Measurements from ENCODE around the gene TNFRSF21. TPM values are rescaled to one million over a fixed set of nuclear protein-coding genes. Genes with fewer than 3 reads are reported as not detected.

The TNFRSF21 gene
- total RNA-seq, 2 experiments from 2014 or later: 2.3 to 2.5 TPM

DNA sequence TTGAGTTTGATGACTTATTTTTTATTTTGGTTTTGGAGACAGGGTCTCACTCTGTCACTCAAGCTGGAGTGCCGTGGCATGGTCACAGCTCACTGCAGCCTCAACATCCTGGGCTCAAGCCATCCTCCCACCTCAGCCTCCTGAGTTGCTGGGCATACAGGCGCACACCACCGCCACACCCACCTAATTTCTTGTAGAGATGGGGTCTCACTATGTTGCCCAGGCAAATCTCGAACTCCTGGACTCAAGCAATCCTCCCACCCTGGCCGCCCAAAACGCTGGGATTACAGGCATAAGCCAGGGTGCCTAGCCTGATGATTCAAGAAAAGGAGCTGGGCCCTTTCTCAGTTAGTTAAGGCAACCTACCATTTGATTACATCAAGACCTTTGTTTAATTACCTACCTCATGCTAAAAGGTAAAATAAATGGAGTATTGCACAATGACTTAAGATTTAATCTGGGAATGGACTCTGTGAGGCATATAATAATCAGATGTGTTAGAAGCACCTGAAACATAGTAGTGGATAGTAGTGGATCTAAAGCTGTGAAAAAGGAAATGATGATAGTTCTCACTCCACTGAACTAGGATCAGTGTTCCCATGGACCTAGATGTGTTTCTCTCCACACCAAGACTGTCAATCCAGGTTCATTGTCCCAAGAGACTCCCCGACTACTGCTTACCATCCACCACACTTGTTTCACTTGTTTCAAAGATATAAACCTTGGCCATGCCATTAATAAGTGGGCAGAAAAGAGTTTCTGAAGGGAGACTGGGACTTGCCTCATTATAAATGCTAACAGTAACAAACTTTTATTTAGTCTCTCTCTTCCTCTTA lies 2.1 kb downstream of the TNFRSF21 start:
- peaks cover 32% of the 10 kb centered on the region for H3K27me3 Mint-ChIP-seq

GRCh38 chr6:47306887-47307286 lies 2.8 kb downstream of the TNFRSF21 start:
- TF ChIP-seq, protein P1, sequence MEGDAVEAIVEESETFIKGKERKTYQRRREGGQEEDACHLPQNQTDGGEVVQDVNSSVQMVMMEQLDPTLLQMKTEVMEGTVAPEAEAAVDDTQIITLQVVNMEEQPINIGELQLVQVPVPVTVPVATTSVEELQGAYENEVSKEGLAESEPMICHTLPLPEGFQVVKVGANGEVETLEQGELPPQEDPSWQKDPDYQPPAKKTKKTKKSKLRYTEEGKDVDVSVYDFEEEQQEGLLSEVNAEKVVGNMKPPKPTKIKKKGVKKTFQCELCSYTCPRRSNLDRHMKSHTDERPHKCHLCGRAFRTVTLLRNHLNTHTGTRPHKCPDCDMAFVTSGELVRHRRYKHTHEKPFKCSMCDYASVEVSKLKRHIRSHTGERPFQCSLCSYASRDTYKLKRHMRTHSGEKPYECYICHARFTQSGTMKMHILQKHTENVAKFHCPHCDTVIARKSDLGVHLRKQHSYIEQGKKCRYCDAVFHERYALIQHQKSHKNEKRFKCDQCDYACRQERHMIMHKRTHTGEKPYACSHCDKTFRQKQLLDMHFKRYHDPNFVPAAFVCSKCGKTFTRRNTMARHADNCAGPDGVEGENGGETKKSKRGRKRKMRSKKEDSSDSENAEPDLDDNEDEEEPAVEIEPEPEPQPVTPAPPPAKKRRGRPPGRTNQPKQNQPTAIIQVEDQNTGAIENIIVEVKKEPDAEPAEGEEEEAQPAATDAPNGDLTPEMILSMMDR (IDR thresholded peaks at IDR 0.05): no peak
- Mint-ChIP-seq H3K36me3 (ENCODE audit: low read depth) (no peaks in the 10 kb centered on the region), H3K4me3 (no peak overlapping the region), H3K9me3 (no peaks in the 10 kb centered on the region), H3K27ac (no peak overlapping the region), H3K4me1 (ENCODE audit: low read depth) (peaks cover 8% of the 10 kb centered on the region), H3K27me3 (peaks cover 30% of the 10 kb centered on the region)
- no peak for ATAC-seq
- CTCF ChIA-PET: interaction anchor here (0.9 to 3.4 kb wide), 5 partner anchors 209 to 450 kb away, joined by 3 to 37 read pairs (median 4); no protein-coding TSS in a partner anchor
- intact Hi-C loops (cut with micrococcal nuclease): loop anchor here (5.0 kb wide), 1 partner anchor 460 kb away; no protein-coding TSS in a partner anchor
- no peak for DNase-seq
- POLR2A ChIA-PET: interaction anchor here (0.7 kb wide), 1 partner anchor 415 kb away, joined by 3 read pairs; no protein-coding TSS in a partner anchor

More for the DNA sequence above, 2.1 kb downstream of the TNFRSF21 start:
- ChIA-PET POLR2A (interaction anchor here (0.7 kb wide), 1 partner anchor 416 kb away, joined by 3 read pairs; no protein-coding TSS in a partner anchor), CTCF (interaction anchor here (1.0 to 3.4 kb wide), 3 partner anchors 211 to 459 kb away, joined by 3 to 37 read pairs (median 3); no protein-coding TSS in a partner anchor)
- Mint-ChIP-seq H3K4me1 (ENCODE audit: low read depth) (peaks cover 8% of the 10 kb centered on the region), H3K36me3 (ENCODE audit: low read depth) (no peaks in the 10 kb centered on the region), H3K27ac (no peak overlapping the region), H3K9me3 (no peaks in the 10 kb centered on the region), H3K4me3 (peak overlapping the region; percentile 71)
- ATAC-seq: no peak
- no peak for DNase-seq
- intact Hi-C loops (cut with micrococcal nuclease): loop anchor here (5.0 kb wide), 1 partner anchor 460 kb away; no protein-coding TSS in a partner anchor
- TF ChIP-seq, protein P1 (IDR thresholded peaks at IDR 0.05): no peak

GRCh38 chr6:47303861-47304260 lies 5.8 kb downstream of the TNFRSF21 start:
- Mint-ChIP-seq H3K4me3 (no peak overlapping the region), H3K27ac (no peak overlapping the region), H3K27me3 (peaks cover 28% of the 10 kb centered on the region), H3K36me3 (ENCODE audit: low read depth) (no peaks in the 10 kb centered on the region), H3K9me3 (no peaks in the 10 kb centered on the region), H3K4me1 (ENCODE audit: low read depth) (peaks cover 4% of the 10 kb centered on the region)
- DNase-seq (no peak), ATAC-seq (no peak)
- ChIA-PET POLR2A (no interaction called here), CTCF (interaction anchor here (1.3 kb wide), 1 partner anchor 12 kb away, joined by 4 read pairs; no protein-coding TSS in a partner anchor)
- intact Hi-C loops (cut with micrococcal nuclease): no loop called here
- TF ChIP-seq, protein P1 (IDR thresholded peaks at IDR 0.05): no peak

DNA sequence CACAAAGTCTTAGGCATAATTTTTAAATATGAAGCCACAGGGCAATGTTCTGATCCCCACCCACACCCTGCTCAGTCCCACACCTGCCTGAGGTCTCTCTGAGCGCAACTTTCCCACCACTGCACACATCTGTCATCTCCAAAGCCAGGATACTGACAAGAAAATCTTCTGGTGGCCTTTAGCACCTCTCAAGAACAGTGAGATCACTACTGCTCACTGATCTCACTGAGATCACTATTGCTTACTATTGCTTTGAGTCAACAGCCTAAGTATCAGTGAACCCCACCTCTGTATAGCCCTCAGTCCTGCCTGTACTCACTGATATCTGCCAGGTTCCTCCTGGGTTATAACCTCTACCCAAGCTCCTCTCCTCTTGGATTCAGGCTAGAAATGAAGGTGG lies 6.4 kb downstream of the TNFRSF21 start:
- intact Hi-C loops (cut with micrococcal nuclease): no loop called here
- DNase-seq (peak; percentile 12), ATAC-seq (peak; percentile 77)
- TF ChIP-seq, protein P1 (IDR thresholded peaks at IDR 0.05): no peak
- POLR2A ChIA-PET: no interaction called here
- Mint-ChIP-seq H3K4me1 (ENCODE audit: low read depth) (peaks cover 2% of the 10 kb centered on the region), H3K4me3 (no peak overlapping the region), H3K27ac (no peak overlapping the region), H3K9me3 (no peaks in the 10 kb centered on the region), H3K27me3 (peaks cover 25% of the 10 kb centered on the region), H3K36me3 (ENCODE audit: low read depth) (no peaks in the 10 kb centered on the region)
- CTCF ChIA-PET: interaction anchor here (1.3 to 1.7 kb wide), 2 partner anchors 11 to 206 kb away, joined by 4 to 8 read pairs; no protein-coding TSS in a partner anchor

GRCh38 chr6:47302043-47302442 lies 7.7 kb downstream of the TNFRSF21 start:
- H3K27ac Mint-ChIP-seq: no peak overlapping the region
- H3K4me3 Mint-ChIP-seq: no peak overlapping the region
- H3K9me3 Mint-ChIP-seq: no peaks in the 10 kb centered on the region
- POLR2A ChIA-PET: no interaction called here
- H3K4me1 Mint-ChIP-seq (ENCODE audit: low read depth): no peaks in the 10 kb centered on the region
- peaks cover 17% of the 10 kb centered on the region for H3K27me3 Mint-ChIP-seq
- CTCF ChIA-PET: interaction anchor here (1.7 kb wide), 1 partner anchor 204 kb away, joined by 8 read pairs; no protein-coding TSS in a partner anchor
- intact Hi-C loops (cut with micrococcal nuclease): no loop called here
- TF ChIP-seq, protein P1 (IDR thresholded peaks at IDR 0.05): no peak
- DNase-seq (no peak), ATAC-seq (no peak)
- H3K36me3 Mint-ChIP-seq (ENCODE audit: low read depth): no peaks in the 10 kb centered on the region

Data from activated CD8-positive, alpha-beta T cell treated with anti-CD3 and anti-CD28 coated beads for 36 hours (primary cell).